SK-N-MC (cell line): ENCODE data around the gene OR2H2.

Source experiments
- EZH2 ChIP-seq: fragments of 200-600 bp; sonication (generic); IDR thresholded peaks from one replicate; pipeline ENCODE4 v1.6.1; 2017; ENCODE audit warnings: antibody characterized with exemption
- POLR2AphosphoS5 ChIP-seq: IDR thresholded peaks from 2 replicates; pipeline ENCODE4 v1.6.1; 2012; ENCODE audit warnings: mild to moderate bottlenecking, low read depth, low read length, borderline replicate concordance

- TF ChIP-seq EZH2, result no peak
- no peak for TF ChIP-seq POLR2AphosphoS5
These were observed 23.2 kb downstream of the OR2H2 start for GRCh38 chr6:29608131-29608530.
